A549 (cell line): Measurements from ENCODE around the gene GRK1.

Experiments used
- BCL3 ChIP-seq: fragments of >200 bp; sonication (Bioruptor Twin); formaldehyde crosslinking; IDR thresholded peaks from 3 replicates; pipeline ENCODE4 v1.6.1; 2016
- CTCF ChIP-seq: fragments of >200 bp; sonication (Bioruptor Twin); formaldehyde crosslinking; IDR thresholded peaks from 3 replicates; pipeline ENCODE4 v1.5.1; 2016
- EP300 ChIP-seq, 2 experiments: fragments of >200 bp; sonication (Bioruptor Twin); formaldehyde crosslinking; IDR thresholded peaks; 2 replicates in 1 of 2; 3 replicates in 1 of 2; pipeline ENCODE4 v1.6.1; 2016 to 2017
- MAFK ChIP-seq: fragments of 450-650 bp; IDR thresholded peaks from 2 replicates; pipeline ENCODE4 v1.6.1; 2014; ENCODE audit not compliant: partially characterized antibody
- POLR2A ChIP-seq: IDR thresholded peaks from 2 replicates; pipeline ENCODE4 v1.6.1; 2012; ENCODE audit warnings: mild to moderate bottlenecking, low read length
- RAD21 ChIP-seq, 2 experiments: fragments of >200 bp in 1 of 2; sonication (Bioruptor Twin) in 1 of 2; formaldehyde crosslinking in 1 of 2; IDR thresholded peaks in 1 of 2; conservative IDR thresholded peaks in 1 of 2; 2 replicates in 1 of 2; 3 replicates in 1 of 2; pipeline ENCODE4 v1.6.1; 2012 to 2018; ENCODE audit warnings: inconsistent platforms in 1 of 2
- REST ChIP-seq: fragments of 200-600 bp; sonication (generic); IDR thresholded peaks from 2 replicates; pipeline ENCODE4 v1.6.1; 2016; ENCODE audit warnings: antibody characterized with exemption, mild to moderate bottlenecking, moderate library complexity
- RFX5 ChIP-seq: fragments of 450-650 bp; IDR thresholded peaks from 2 replicates; pipeline ENCODE4 v1.7.1; 2014; ENCODE audit warnings: antibody characterized with exemption, mild to moderate bottlenecking, moderate library complexity
- RNF2 ChIP-seq: fragments of 200-600 bp; sonication (generic); IDR thresholded peaks from 2 replicates; pipeline ENCODE4 v1.6.1; 2016; ENCODE audit warnings: low read depth, mild to moderate bottlenecking, antibody characterized with exemption, moderate library complexity, borderline replicate concordance
- ZFP36 ChIP-seq: fragments of 450-650 bp; IDR thresholded peaks from 2 replicates; pipeline ENCODE4 v1.6.1; 2014; ENCODE audit warnings: borderline replicate concordance; ENCODE audit not compliant: partially characterized antibody

- TF ChIP-seq RFX5 (no peak), ZFP36 (no peak), POLR2A (no peak), CTCF (no peak), BCL3 (no peak), MAFK (no peak), EP300 (IDR thresholded peaks at IDR 0.05) (no peak), REST (no peak), RAD21 (conservative IDR thresholded peaks at IDR 0.05 in 1 of 2, IDR thresholded peaks at IDR 0.05 in 1 of 2) (no peak), RNF2 (no peak)
These were observed 1.3 kb upstream of the GRK1 start for GRCh38 chr13:113665597-113666328.
